Heart right ventricle (tissue), 16 donors: Measurements from ENCODE around the gene BMAL1. TPM values are rescaled to one million over a fixed set of nuclear protein-coding genes. Genes with fewer than 3 reads are reported as not detected.

ENCODE experiments used
- ATAC-seq, 8 donors: fragments of 200-7000 bp; cut with Tn5 transposase; one replicate each; pipeline ENCODE4 v1.9.1; 2020; ENCODE audit warnings: mild to moderate bottlenecking in 8 of 8, moderate library complexity in 8 of 8, moderate number of reproducible peaks in 1 of 8
- DNase-seq, 2 donors: peaks; one replicate each; pipeline ENCODE4 v3.0.0-alpha.2; 2020
- H3K27ac ChIP-seq, 10 donors: fragments of 200-600 bp; sonication (generic) in 2 of 10; one replicate each; pipeline versions ENCODE4 v1.5.0 to v1.8.0; 2020 to 2022; ENCODE audit warnings: mild to moderate bottlenecking in 3 of 10
- H3K27me3 ChIP-seq, 7 donors: fragments of 200-600 bp; one replicate each; pipeline ENCODE4 v1.8.0; 2021 to 2022; ENCODE audit warnings: mild to moderate bottlenecking in 2 of 7
- H3K36me3 ChIP-seq, 9 donors: fragments of 200-600 bp; sonication (generic) in 1 of 9; one replicate each; pipeline versions ENCODE4 v1.5.0 to v1.8.0; 2020 to 2022; ENCODE audit warnings: mild to moderate bottlenecking in 2 of 9
- H3K4me1 ChIP-seq, 9 donors: fragments of 200-600 bp; sonication (generic) in 1 of 9; one replicate each; pipeline versions ENCODE4 v1.5.0 to v1.8.0; 2020 to 2022; ENCODE audit warnings: mild to moderate bottlenecking in 4 of 9
- H3K4me3 ChIP-seq, 10 donors: fragments of 200-600 bp; sonication (generic) in 2 of 10; one replicate each; pipeline versions ENCODE4 v1.5.0 to v1.8.0; 2020 to 2022; ENCODE audit warnings: mild to moderate bottlenecking in 7 of 10, moderate library complexity in 2 of 10
- H3K9me3 ChIP-seq, 11 donors: fragments of 200-600 bp in 10 of 11; sonication (generic) in 2 of 11; one replicate each; pipeline versions ENCODE4 v1.5.0 to v1.8.0; 2013 to 2022; ENCODE audit warnings: mild to moderate bottlenecking in 2 of 11, control low read depth in 1 of 11, moderate library complexity in 1 of 11
- WGBS, 2 donors: extraction: QIAGEN DNeasy Blood & Tissue Kit; methylation state at CpG; one replicate each; pipeline ENCODE4 v1.1.7; 2013; ENCODE audit warnings: inconsistent platforms in 1 of 2; 5-methylcytosine and 5-hydroxymethylcytosine counted together
- intact Hi-C, 10 donors: fragments of 100-400 bp; cut with DNase I; formaldehyde crosslinking; loops; one replicate each; pipeline versions ENCODE4 v1.11.1 to v1.14.2; 2022
- polyA plus RNA-seq, 2 donors: library from polyadenylated mRNA; stranded (reverse); fragments of 200-250 nt; gene quantifications; one replicate each; pipeline ENCODE4 v1.2.3, GENCODE V29; 2013
- total RNA-seq, 10 donors: library from RNA; stranded (reverse); fragmentation: NEBNext Ultra II Directional in 3 of 10; extraction: Animal tissue kit (Norgen Biotek cat#: 25700) in 3 of 10; gene quantifications; one replicate each; pipeline versions ENCODE4 v1.2.1 to v1.2.4, GENCODE V29; 2021 to 2023
- TF ChIP-seq, protein P1 (sequence below), 9 donors: fragments of 200-600 bp; sonication (generic) in 2 of 9; IDR thresholded peaks; one replicate each; pipeline versions ENCODE4 v1.5.0 to v1.8.0; 2021 to 2022; ENCODE audit warnings: antibody characterized with exemption in 9 of 9, mild to moderate bottlenecking in 5 of 9, moderate library complexity in 1 of 9
- donor health status: Arrhythmogenic right ventricular cardiomyopathy.
- donor health status: ischemic (EF 13 %, LVEDD 7.1; RV severe dilation, severe dysfunction).
- donor health status: healthy with polysubstance abuse.
- donor health status: DM: no; HTN: yes; CAD: no.
- donor health status: DM: no; HTN: no; CAD: no.
- donor health status: ischemic (EF 25% LVEDD 6.9; RV normal size, moderate dysfunction).
- donor health status: ischemic (EF 25% LVEDD 5.7; RV mildly dilated, moderate dysfunction).
- donor health status: healthy.
- donor health status: DM: yes; HTN: yes; CAD: no.
- donor health status: Ischemic cardiomyopathy.
- donor health status: ischemic (EF 35%, LVEDD 5.7; RV mildly dilated, moderate dysfunction).
- donor health status: nonischemic (EF 11% LVEDD 7.7; RV severe dilation, severe dysfunction).
- donor health status: DM: yes; HTN: yes; CAD: no.
- donor health status: PGD.
- donor health status: ischemic (EF 29% LVEDD 5.4; RV normal size, mild dysfunction).
- donor health status: nonischemic (EF 23%, LVEDD 6.1; RV moderate dilation, normal function).

BMAL1 gene
- total and polyA plus RNA-seq, 12 donors: 2.9 to 19.9 (median 10.2) TPM

DNA sequence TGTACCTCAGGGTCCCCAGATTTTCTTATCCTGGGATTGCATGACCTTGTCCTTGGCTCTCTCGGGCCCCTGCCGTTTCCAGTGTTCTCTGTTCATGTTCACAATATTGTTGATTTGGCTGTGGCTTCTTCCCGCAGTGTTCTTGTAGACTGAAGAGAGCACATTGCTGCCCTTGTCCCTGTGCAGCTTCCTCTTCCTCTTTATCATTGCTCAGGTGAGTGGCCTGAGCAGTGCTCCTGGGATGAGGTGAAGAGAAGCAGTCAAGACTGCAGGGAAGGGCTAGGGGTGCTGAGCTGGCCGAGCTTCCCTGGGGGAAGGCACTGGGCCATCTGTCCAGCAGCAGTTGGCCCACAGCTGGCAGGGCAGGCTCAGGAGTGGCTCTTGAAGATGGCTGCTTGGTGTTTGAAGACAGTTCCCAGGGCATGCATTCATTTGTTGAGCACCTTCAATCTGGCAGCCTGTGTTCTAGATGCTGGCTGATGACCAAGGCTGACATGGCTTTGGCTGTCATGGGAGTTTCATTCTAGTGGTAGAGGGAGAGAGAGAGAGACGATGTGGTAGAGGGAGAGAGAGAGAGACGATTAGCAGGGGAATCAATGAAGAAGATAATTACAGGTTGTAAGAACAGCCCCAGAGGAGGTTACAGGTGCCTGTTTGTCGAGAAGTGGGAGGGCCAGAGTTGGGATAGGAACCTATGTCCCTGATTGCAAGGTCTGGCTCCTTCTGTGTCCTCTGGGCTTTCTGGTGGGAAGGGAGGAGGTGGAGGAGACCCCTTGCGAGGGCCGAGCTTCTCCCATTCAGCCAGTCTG, 17.4 kb downstream of the BMAL1 start:
- DNase-seq (no peak), ATAC-seq (peak in 4 of 8 donors; percentile 38 to 74 (median 46))
- intact Hi-C loops: loop anchor here in 1 of 10 donors (1.0 to 5.0 kb wide), 2 partner anchors 16 to 413 kb away; no protein-coding TSS in a partner anchor
- TF ChIP-seq, protein P1, sequence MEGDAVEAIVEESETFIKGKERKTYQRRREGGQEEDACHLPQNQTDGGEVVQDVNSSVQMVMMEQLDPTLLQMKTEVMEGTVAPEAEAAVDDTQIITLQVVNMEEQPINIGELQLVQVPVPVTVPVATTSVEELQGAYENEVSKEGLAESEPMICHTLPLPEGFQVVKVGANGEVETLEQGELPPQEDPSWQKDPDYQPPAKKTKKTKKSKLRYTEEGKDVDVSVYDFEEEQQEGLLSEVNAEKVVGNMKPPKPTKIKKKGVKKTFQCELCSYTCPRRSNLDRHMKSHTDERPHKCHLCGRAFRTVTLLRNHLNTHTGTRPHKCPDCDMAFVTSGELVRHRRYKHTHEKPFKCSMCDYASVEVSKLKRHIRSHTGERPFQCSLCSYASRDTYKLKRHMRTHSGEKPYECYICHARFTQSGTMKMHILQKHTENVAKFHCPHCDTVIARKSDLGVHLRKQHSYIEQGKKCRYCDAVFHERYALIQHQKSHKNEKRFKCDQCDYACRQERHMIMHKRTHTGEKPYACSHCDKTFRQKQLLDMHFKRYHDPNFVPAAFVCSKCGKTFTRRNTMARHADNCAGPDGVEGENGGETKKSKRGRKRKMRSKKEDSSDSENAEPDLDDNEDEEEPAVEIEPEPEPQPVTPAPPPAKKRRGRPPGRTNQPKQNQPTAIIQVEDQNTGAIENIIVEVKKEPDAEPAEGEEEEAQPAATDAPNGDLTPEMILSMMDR (IDR thresholded peaks at IDR 0.05): no peak
- no peaks in the 10 kb centered on the region for H3K27me3 ChIP-seq
- 63 to 71% methylated on average over 9 of the region's 9 CpGs for WGBS, 2 donors
- peaks cover 8 to 60% (median 36%) of the 10 kb centered on the region in 9 donors for H3K4me1 ChIP-seq
- H3K9me3 ChIP-seq: no peaks in the 10 kb centered on the region
- H3K4me3 ChIP-seq: no peak overlapping the region
- H3K27ac ChIP-seq: no peak overlapping the region
- peaks cover 0 to 3% (median 0%) of the 10 kb centered on the region in 9 donors for H3K36me3 ChIP-seq

DNA sequence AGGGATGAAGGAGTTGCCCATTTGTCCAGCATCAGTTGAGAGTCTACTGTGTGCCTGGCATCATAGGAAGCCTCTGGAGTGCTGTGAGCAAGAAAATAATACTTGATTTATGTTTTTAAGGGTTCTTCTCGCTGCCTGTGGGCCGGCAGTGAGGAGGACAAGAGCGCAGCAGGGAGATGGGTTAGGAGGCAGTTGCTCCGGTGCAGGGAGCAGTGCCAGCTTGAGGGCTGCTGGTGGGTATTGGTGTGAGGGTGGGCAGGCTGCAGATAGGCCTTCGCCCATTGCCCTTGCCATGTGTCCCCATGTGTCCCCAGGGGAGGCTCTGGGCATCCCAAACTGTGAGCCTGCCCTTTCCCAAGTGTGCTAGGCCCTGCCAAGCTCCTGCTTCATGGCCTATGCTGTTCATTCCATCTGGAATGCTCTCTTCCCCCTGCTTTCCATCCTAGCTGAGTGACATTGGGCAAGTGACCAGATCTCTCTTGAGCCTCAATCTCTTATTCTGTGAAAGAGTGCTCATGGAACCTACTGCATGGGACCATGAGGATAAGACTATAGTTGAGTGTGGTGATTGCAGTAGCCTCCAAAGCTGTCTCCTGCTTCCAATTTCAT, 19.8 kb downstream of the BMAL1 start:
- DNase-seq: no peak
- peak overlapping the region in 2 of 10 donors; percentile 15 to 37 for H3K27ac ChIP-seq
- intact Hi-C loops: loop anchor here in 1 of 10 donors (5.0 kb wide), 1 partner anchor 415 kb away; no protein-coding TSS in a partner anchor
- H3K36me3 ChIP-seq: peaks cover 0 to 3% (median 0%) of the 10 kb centered on the region in 9 donors
- peak in 7 of 8 donors; percentile 20 to 75 (median 48) for ATAC-seq
- H3K27me3 ChIP-seq: no peaks in the 10 kb centered on the region
- no peak overlapping the region for H3K4me3 ChIP-seq
- H3K4me1 ChIP-seq: peaks cover 8 to 63% (median 43%) of the 10 kb centered on the region in 9 donors
- TF ChIP-seq, protein P1 (IDR thresholded peaks at IDR 0.05): no peak
- 84 to 95% methylated on average over 5 of the region's 5 CpGs for WGBS, 2 donors
- H3K9me3 ChIP-seq: no peaks in the 10 kb centered on the region

DNA sequence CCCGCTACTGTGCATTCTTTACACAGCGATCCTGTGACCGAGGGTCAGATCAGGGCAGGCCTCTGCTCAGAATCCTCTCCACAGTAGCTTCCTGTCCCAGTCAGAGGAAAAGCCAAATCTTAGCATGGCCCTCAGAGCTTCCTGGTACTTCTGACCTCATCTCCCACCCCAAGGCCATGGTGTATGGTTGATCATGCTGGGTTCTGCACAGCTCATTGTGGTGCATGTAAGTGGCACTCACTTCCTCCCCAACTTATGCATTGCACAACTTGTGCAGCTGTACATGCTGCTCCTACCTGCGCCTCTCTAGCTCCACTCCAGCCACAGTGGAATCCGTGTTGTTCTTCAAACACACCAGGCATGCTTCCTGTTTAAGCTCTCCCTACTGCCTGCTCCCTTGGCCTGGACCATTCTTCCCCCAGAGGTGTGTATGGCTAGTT, 20.3 kb downstream of the BMAL1 start:
- Histone ChIP-seq H3K9me3 (no peaks in the 10 kb centered on the region), H3K4me1 (peaks cover 8 to 62% (median 46%) of the 10 kb centered on the region in 9 donors), H3K36me3 (peaks cover 0 to 3% (median 0%) of the 10 kb centered on the region in 9 donors), H3K27me3 (no peaks in the 10 kb centered on the region), H3K4me3 (no peak overlapping the region), H3K27ac (peak overlapping the region in 1 of 10 donors; percentile 37)
- 40 to 44% methylated on average over 5 of the region's 5 CpGs for WGBS, 2 donors
- intact Hi-C loops: loop anchor here in 1 of 10 donors (5.0 kb wide), 1 partner anchor 416 kb away; no protein-coding TSS in a partner anchor
- TF ChIP-seq, protein P1 (IDR thresholded peaks at IDR 0.05): no peak
- DNase-seq (no peak), ATAC-seq (peak; percentile 9 to 58 (median 50))

DNA sequence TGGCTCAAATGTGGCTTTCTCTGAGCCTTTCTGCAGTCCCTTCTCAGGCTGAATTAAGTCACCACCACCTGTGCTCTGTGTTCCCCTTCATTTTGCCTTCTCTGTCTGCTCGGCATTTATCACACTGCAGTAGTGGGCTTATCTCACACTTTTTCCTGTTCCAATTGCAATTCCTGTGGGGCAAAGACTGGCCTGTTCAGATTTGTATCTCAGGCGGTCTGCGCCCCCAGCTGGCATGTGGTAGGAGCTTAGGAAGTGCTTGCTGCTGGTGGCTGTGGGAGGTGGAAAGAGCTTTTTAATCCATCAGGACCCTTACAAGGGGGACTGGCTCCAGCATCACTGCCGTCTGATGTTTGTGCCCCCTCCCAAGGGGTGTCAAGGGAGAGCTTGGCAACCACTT, 21.2 kb downstream of the BMAL1 start:
- intact Hi-C loops: loop anchor here in 1 of 10 donors (5.0 kb wide), 1 partner anchor 416 kb away; no protein-coding TSS in a partner anchor
- Histone ChIP-seq H3K4me3 (no peak overlapping the region), H3K36me3 (peaks cover 0 to 3% (median 0%) of the 10 kb centered on the region in 9 donors), H3K27me3 (no peaks in the 10 kb centered on the region), H3K4me1 (peaks cover 8 to 63% (median 46%) of the 10 kb centered on the region in 9 donors), H3K27ac (no peak overlapping the region), H3K9me3 (no peaks in the 10 kb centered on the region)
- ATAC-seq (no peak), DNase-seq (no peak)
- TF ChIP-seq, protein P1 (IDR thresholded peaks at IDR 0.05): no peak
- 65 to 72% methylated on average over 4 of the region's 4 CpGs for WGBS, 2 donors
